Gastrocnemius medialis (tissue), 4 donors: Measurements from ENCODE around the gene CHTOP.

Experiments used
- CTCF ChIP-seq, 5 experiments: fragments of 450-650 bp in 3 of 5; fragments of 200-600 bp in 2 of 5; sonication (generic) in 2 of 5; IDR thresholded peaks in 4 of 5; conservative IDR thresholded peaks in 1 of 5; 1 replicate in 4 of 5; 2 replicates in 1 of 5; pipeline ENCODE4 v1.5.1; 2016 to 2019; ENCODE audit warnings: antibody characterized with exemption in 5 of 5, mild to moderate bottlenecking in 3 of 5, moderate library complexity in 3 of 5
- POLR2A ChIP-seq, 2 donors: fragments of 450-650 bp; IDR thresholded peaks; one replicate each; pipeline ENCODE4 v1.6.1; 2017; ENCODE audit warnings: antibody characterized with exemption in 2 of 2, mild to moderate bottlenecking in 2 of 2, moderate library complexity in 2 of 2

- no peak for TF ChIP-seq POLR2A (IDR thresholded peaks at IDR 0.05)
- TF ChIP-seq CTCF (IDR thresholded peaks at IDR 0.05 in 4 of 5, conservative IDR thresholded peaks at IDR 0.05 in 1 of 5), result no peak
These were observed 28.4 kb downstream of the CHTOP start for GRCh38 chr1:153662269-153662668.
